Activated T-helper 1 cell treated with Interleukin-2 at 50 U/mL for 16 hours (primary cell): Measurements from ENCODE around the gene PPP1R14D.
A peak's percentile ranks its signal among the peaks of the same experiment; 100 is the strongest.
"Not testable (repeated sequence)": the region's sequence is repeated elsewhere in the genome, so short reads cannot be mapped to it uniquely, and the experiment has no call there.

Experiments used
- DNase-seq: peaks from one replicate; pipeline ENCODE4 v3.0.0-alpha.2; 2020; ENCODE audit warnings: low read depth

PPP1R14D gene, protein sequence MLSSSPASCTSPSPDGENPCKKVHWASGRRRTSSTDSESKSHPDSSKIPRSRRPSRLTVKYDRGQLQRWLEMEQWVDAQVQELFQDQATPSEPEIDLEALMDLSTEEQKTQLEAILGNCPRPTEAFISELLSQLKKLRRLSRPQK

GRCh38 chr15:40828447-40829036 is at the start of gene PPP1R14D:
Gene PPP1R14D, minus strand, starts transcription at chr15:40828708. Its CDS starts 67 bp downstream, at chr15:40828641.
- no peak for DNase-seq

- no peak for DNase-seq
These were observed 49.2 kb upstream of the PPP1R14D start for GRCh38 chr15:40877694-40878093.

- DNase-seq = no peak
These were observed 47.7 kb upstream of the PPP1R14D start for GRCh38 chr15:40875991-40876730.

- DNase-seq = peak; percentile 35
These were observed 45.4 kb upstream of the PPP1R14D start, which contains the start of gene RHOV for GRCh38 chr15:40873694-40874561. Gene RHOV, minus strand, starts transcription at chr15:40874234. Its CDS starts 95 bp downstream, at chr15:40874139.

DNA sequence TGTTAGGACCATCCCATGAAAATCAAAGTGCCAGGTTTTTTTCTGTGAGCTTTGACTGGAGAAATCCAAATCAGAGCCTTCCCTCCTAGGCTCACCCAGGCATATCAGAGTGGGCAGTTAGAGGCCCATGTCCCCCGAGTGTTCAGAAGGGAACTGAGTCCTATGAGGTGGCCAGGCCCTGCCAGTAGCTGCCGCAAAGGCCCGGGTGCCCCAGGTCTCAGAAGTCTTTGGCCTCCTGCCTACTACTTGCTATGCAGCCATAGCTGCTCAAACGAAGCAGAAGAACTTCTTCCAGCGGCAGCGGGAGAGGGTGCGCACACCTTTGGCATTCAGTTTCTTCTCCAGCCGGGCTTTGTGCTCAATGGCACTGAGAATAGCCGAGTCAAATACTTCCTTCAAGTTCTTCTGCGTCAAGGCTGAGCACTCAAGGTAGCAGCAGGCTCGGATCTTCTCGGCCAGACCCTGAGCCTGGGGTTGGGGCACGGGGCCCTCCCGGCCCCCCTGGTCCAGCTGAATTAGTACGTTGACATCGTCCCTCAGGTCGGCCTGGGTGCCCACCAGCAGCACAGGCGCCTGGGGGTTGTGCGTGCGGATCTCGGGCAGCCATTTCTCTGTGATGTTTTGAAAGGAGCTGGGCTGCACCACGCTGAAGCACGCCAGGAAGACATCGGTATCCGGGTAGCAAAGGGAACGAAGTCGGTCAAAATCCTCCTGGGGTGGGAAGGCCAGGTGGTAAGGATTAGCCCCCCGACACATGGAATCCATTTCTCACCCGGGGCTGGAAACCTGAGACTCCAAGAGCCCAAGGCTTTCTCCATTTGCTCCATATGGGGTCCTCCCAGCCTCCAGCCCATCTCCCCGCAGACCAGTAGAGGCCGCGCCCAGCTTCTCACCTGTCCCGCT is 44.5 kb upstream of the PPP1R14D start:
- DNase-seq = no peak

DNA sequence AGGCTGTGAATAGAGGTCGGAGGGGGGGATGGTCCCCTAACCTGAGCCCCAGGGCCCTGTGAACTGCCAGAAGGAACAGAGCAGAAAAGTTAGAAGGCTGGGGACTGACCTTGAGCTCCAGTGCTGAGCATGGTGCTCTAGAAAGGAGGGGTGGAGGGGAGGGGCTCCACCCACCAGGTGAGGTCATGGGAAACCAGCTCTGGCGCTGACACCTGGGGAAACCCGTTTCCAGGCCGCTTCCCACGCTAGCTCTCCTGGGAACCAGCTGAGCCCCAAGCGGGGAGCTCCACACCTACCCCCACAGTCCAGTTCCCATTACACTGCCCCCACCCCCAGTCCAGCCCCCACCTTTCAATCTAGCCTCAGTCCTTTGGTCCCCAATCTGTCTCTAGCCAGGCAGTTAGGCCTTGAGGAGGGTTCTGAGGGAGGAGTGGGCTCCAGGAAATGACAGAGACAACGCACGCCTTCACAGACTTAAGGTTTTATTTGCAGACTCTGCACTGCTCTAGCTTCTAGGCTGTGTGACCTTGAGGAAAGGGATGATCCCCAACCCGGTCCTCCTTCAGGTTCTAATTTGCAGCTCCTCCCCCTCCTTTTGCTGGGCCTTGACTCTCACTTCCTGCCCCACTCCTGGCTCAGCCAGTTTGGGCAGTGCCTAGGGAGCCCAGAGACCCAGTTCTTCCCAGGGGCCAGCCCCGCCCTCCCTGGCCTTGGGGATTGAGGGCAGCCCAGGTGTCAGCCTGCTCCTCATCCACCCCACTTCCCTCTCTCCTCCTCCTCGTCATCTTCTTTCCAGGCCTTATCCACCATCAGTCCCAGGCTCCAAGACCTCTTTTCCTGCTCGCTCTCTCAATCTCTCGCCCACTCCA is 43.5 kb upstream of the PPP1R14D start:
- no peak for DNase-seq

DNA sequence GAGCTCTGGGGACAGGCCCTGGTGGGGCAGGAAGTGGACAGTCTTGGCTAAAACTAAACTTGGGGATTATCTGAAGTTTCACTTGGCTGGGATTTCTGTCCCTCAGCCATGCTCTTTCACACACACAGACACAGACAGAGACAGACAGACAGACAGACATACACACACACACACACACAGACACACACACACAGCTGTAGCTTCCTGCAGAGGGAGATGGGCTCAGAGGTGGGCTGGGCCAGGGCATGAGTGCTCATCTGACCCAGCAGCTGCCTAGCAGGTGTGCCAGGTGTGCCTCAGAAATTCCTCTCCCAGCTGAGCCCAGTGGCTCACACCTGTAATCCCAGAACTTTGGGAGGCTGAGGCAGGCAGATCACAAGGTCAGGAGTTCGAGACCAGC is 42.2 kb upstream of the PPP1R14D start:
- no peak for DNase-seq

DNA sequence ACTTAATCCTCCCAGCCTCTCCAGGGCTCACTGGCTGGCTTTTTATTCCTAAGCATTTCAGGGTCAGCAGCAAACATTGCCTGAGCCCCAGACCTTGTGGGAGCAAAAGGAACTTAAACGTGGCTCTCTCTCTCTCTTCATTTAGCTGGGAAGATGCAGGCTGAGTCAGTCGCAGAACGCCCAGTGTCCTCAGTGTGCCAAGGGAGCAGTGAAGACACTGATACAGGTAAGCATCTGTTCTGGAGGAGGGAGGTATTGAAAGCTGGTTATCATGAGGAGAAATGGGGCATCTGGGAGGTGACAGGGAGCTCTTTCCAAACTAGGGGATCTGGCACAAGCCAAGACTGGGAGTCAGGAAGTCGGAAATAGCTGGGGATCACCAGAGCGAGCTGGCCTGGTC is 41.2 kb upstream of the PPP1R14D start:
- no peak for DNase-seq

GRCh38 chr15:40867199-40867598 is 38.7 kb upstream of the PPP1R14D start:
- no peak for DNase-seq

- no peak for DNase-seq
These were observed 35.3 kb upstream of the PPP1R14D start for GRCh38 chr15:40863660-40864270.

- not testable (repeated sequence) for DNase-seq
These were observed 32.6 kb upstream of the PPP1R14D start for GRCh38 chr15:40861147-40861546.

DNA sequence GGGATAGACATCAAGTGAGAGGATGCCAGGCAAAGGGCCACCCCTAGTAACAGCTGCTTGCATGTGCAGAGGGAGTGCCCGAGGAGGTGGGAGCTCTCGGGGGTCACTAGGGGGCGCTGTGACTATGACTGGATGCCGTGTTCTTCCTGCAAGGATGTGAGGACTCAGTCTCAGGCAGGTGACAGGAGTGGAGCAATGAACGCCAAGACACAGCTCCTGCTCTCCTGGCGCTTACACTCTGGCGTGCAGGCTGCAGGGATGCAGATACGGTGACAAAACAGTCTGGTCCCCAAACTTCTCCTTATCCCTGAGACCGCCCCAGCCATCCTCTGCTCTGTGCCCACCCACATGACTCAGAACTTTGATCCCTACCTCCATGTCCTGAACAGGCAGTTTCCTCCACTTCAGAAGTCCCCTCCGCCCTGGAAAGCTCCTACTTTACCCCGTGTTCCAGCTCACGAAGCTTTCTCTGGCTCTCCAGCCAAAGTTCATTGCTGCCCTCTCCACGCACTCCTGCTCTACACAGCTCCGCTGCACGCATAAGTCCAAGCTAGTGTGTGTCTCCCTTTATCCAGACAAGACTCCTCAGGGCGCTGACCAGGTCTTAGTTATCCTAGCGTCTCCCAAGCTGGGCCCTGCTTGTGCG is 30.8 kb upstream of the PPP1R14D start:
- DNase-seq = peak; percentile 68

DNA sequence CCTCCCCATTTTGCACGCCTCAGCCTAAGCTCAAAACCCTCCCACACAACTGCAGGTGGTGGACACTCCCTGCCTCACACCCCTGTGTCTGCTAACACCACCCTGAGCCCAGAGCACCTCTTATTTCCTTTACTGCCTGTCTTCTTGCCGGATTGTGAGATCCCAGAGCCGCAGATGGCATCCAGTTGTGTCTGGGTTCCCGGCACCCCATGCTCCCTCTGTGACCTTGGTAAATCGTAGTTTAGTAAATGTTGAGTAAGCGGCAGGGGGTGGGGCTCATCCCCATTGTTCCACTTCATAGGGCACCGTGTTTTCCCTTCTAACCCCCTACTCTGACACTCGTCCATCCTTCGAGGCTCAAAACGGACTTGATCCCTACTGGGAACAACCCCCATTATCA is 30.2 kb upstream of the PPP1R14D start:
- no peak for DNase-seq

DNA sequence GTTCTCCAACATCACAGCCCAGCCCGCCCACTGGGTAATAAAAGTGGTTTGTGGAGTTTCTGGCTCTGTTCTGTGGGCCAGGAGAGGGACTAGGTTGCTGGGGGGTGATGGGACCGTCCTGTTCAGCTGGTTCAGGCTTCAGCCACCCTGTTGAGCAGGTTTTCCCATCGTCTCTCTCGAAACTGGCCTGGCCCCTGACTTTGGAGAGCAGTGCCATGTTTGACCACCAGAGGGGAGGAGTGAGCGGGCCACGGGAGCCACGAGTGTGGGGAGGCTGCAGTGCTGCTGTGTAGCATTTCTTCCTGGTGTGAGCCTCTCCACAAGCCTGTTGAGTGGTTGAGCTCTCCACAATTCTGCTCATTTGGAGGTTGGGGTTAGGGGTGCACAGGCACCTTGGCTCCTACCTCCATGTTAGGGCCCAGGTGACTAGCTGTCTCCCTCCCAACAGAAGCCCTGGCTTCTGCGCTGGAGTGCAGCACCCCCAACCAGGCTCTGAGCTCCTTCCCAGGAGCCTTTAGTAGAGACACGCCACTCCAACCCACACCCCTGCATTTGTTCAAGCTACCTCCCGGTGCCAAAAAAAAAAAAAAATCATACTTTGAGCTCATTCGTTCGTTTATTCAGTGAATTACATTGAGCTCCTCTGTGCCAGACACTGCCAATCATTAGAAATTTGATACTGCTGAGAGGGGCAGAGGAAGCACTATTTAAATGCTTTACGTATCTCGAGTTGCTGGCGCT is 29.3 kb upstream of the PPP1R14D start:
- DNase-seq = peak; percentile 55

DNA sequence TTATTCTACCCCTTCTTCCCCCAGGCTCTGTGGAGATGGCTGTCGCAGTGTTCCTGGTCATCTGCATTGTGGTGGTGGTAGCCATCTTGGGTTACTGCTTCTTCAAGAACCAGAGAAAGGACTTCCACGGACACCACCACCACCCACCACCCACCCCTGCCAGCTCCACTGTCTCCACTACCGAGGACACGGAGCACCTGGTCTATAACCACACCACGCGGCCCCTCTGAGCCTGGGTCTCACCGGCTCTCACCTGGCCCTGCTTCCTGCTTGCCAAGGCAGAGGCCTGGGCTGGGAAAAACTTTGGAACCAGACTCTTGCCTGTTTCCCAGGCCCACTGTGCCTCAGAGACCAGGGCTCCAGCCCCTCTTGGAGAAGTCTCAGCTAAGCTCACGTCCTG is 28.2 kb upstream of the PPP1R14D start:
- DNase-seq = no peak

DNA sequence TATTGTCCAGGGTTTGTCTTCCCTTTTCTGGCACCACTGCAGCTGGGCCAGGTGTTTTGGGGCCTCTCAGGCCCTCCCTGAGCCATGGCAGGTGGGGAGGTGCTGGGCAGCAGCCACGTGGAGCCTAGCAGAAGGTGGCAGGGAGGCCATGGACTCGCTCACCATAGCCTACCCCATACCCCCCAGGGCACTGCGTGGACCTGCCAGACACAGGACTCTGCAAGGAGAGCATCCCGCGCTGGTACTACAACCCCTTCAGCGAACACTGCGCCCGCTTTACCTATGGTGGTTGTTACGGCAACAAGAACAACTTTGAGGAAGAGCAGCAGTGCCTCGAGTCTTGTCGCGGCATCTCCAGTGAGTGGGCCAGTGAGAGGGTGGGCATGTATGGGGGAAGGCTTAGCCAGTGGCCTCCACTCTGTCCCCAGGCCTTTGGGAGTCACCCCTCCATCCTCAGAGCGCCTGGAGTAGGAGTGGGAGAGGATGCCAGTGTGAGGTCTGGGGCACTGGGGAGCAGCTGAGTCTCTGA is 27.3 kb upstream of the PPP1R14D start:
- DNase-seq = no peak

- DNase-seq = no peak
These were observed 25.7 kb upstream of the PPP1R14D start for GRCh38 chr15:40854161-40854560.

GRCh38 chr15:40853241-40853890 is 24.9 kb upstream of the PPP1R14D start:
- no peak for DNase-seq
